ENCODE results near the gene PDZK1IP1.

The PDZK1IP1 gene

GRCh38 chr1:47190509-47190855 is 646 bp upstream of the PDZK1IP1 start:
- no peak overlapping the region for H3K27ac ChIP-seq
- no peak overlapping the region for H3K4me3 ChIP-seq (IDR thresholded peaks at IDR 0.05; ENCODE audit: insufficient read depth, low read depth, low read length)
- H3K4me1 ChIP-seq (ENCODE audit: low read depth, poor library complexity, severe bottlenecking), result no peaks in the 10 kb centered on the region
- H3K27me3 ChIP-seq (ENCODE audit: insufficient read depth, low read depth), result no peaks in the 10 kb centered on the region
- TF ChIP-seq, protein P1, sequence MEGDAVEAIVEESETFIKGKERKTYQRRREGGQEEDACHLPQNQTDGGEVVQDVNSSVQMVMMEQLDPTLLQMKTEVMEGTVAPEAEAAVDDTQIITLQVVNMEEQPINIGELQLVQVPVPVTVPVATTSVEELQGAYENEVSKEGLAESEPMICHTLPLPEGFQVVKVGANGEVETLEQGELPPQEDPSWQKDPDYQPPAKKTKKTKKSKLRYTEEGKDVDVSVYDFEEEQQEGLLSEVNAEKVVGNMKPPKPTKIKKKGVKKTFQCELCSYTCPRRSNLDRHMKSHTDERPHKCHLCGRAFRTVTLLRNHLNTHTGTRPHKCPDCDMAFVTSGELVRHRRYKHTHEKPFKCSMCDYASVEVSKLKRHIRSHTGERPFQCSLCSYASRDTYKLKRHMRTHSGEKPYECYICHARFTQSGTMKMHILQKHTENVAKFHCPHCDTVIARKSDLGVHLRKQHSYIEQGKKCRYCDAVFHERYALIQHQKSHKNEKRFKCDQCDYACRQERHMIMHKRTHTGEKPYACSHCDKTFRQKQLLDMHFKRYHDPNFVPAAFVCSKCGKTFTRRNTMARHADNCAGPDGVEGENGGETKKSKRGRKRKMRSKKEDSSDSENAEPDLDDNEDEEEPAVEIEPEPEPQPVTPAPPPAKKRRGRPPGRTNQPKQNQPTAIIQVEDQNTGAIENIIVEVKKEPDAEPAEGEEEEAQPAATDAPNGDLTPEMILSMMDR (conservative IDR thresholded peaks at IDR 0.05; ENCODE audit: low read depth, low read length), result no peak
- no peak overlapping the region for H3K4me2 ChIP-seq
- H2AFZ ChIP-seq (ENCODE audit: low read depth), result no peak overlapping the region
- H3K79me2 ChIP-seq (ENCODE audit: insufficient read depth, low read depth), result no peaks in the 10 kb centered on the region
- H3K9ac ChIP-seq, result no peak overlapping the region
- H3K36me3 ChIP-seq (ENCODE audit: insufficient read depth), result no peaks in the 10 kb centered on the region
- no peaks in the 10 kb centered on the region for H4K20me1 ChIP-seq (ENCODE audit: insufficient read depth)

DNA sequence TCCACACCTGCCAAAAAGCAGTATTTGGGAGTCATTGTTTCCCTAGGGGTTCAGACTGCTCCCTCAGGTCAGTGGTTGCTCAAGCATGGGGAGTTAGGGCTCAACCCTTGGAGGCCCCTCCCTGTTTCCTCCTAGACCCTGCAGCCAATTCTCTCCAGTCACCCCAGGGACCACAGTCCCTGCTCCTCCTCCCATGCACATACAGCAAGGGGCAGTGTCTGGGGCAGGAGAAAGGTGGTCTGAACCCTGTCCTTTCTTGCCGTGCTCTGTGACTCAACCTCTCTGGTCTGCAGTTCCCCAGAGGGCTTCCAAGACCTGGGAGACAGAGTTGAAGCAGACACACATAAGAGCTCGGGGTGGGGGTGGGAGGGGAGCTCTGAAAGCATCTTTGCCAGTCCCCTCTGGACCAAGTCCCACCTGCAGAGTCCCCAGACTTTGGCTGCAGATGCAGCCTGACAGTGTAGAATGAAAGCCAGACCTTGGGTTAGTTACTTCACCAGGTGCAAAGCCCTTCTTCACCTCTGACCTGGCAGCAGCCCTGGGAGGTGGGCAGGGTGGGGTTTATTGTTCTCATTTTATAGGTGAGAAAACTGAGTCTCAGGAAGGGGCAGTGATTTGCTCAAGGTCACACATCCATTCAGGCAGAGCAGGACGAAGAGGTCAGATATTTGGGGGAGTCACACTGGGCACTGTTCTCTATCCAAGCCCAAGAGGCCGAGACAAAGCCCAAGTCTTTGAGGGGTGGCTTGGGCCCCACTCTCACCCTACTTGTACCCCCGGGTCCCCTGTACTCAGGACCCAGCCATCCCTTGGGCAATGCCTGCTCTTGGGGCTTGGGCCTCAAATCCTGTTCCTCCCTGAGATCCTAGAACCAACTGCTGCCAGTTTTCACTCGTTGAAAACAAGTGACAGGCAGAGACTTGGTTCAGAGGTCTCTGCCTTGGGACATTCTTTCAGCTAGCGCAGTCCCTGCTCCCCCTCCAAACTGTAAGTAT is 748 bp downstream of the PDZK1IP1 start:
- no peaks in the 10 kb centered on the region for H3K4me1 ChIP-seq (ENCODE audit: low read depth, poor library complexity, severe bottlenecking)
- no peaks in the 10 kb centered on the region for H4K20me1 ChIP-seq (ENCODE audit: insufficient read depth)
- no peaks in the 10 kb centered on the region for H3K27me3 ChIP-seq (ENCODE audit: insufficient read depth, low read depth)
- H3K4me3 ChIP-seq (IDR thresholded peaks at IDR 0.05; ENCODE audit: insufficient read depth, low read depth, low read length), result no peak overlapping the region
- no peak overlapping the region for H2AFZ ChIP-seq (ENCODE audit: low read depth)
- no peaks in the 10 kb centered on the region for H3K36me3 ChIP-seq (ENCODE audit: insufficient read depth)
- no peak overlapping the region for H3K4me2 ChIP-seq
- H3K9ac ChIP-seq, result no peak overlapping the region
- no peak overlapping the region for H3K27ac ChIP-seq
- TF ChIP-seq, protein P1 (conservative IDR thresholded peaks at IDR 0.05; ENCODE audit: low read depth, low read length), result no peak
- H3K79me2 ChIP-seq (ENCODE audit: insufficient read depth, low read depth), result no peaks in the 10 kb centered on the region

DNA sequence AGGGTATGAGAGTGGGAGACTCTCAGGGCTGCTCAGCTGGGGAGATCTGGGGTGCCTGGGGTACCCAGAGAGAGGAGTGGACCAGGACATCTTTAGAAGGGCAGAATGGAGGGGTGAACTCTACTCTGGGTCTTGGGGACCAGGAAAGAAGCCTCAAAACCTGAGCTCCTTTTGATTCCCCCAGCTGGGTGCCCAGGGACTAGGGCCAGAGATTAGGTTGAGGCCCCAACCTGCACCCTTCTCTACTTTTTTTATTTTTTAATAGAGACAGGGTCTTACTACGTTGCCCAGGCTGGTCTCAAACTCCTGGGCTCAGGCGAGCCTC is 1.9 kb downstream of the PDZK1IP1 start:
- TF ChIP-seq, protein P1 (conservative IDR thresholded peaks at IDR 0.05; ENCODE audit: low read depth, low read length), result no peak
- Histone ChIP-seq H3K27me3 (ENCODE audit: insufficient read depth, low read depth) (no peaks in the 10 kb centered on the region), H4K20me1 (ENCODE audit: insufficient read depth) (no peaks in the 10 kb centered on the region), H3K36me3 (ENCODE audit: insufficient read depth) (no peaks in the 10 kb centered on the region), H3K4me3 (IDR thresholded peaks at IDR 0.05; ENCODE audit: insufficient read depth, low read depth, low read length) (no peak overlapping the region), H3K9ac (no peak overlapping the region), H3K4me1 (ENCODE audit: low read depth, poor library complexity, severe bottlenecking) (no peaks in the 10 kb centered on the region), H3K27ac (no peak overlapping the region), H2AFZ (ENCODE audit: low read depth) (no peak overlapping the region), H3K4me2 (no peak overlapping the region), H3K79me2 (ENCODE audit: insufficient read depth, low read depth) (no peaks in the 10 kb centered on the region)

- Histone ChIP-seq H4K20me1 (ENCODE audit: insufficient read depth) (no peaks in the 10 kb centered on the region), H3K4me2 (no peak overlapping the region), H3K27me3 (ENCODE audit: insufficient read depth, low read depth) (no peaks in the 10 kb centered on the region), H3K9ac (no peak overlapping the region), H3K36me3 (ENCODE audit: insufficient read depth) (no peaks in the 10 kb centered on the region), H3K4me3 (IDR thresholded peaks at IDR 0.05; ENCODE audit: insufficient read depth, low read depth, low read length) (no peak overlapping the region), H2AFZ (ENCODE audit: low read depth) (no peak overlapping the region), H3K4me1 (ENCODE audit: low read depth, poor library complexity, severe bottlenecking) (no peaks in the 10 kb centered on the region), H3K79me2 (ENCODE audit: insufficient read depth, low read depth) (no peaks in the 10 kb centered on the region), H3K27ac (no peak overlapping the region)
- TF ChIP-seq, protein P1 (conservative IDR thresholded peaks at IDR 0.05; ENCODE audit: low read depth, low read length), result no peak
These were observed 2.5 kb downstream of the PDZK1IP1 start for GRCh38 chr1:47187231-47187925.

All from KMS-11 (cell line).